ENCODE results near the gene PCBP3.

DNA sequence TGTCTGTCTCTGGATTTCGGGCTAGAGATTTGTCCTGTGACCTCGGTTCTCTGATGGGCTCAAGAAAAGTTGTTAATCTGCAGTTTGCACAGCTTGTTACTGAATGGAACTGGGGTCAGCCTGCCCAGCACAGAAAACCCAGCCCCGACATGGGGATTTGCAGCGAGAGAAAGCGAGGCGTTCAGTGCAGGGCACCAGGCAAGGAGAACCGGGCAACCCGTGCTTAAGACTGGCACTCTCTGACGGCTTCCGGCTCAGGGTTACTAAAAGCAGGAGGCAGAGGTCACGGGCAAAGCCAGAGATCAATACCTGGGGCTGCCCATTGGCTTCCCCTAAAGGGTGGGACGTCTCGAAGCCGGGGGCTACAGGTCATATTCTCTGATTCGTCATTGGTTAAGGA lies 308.2 kb downstream of the PCBP3 start:
- TF ChIP-seq POLR2AphosphoS5 (IDR thresholded peaks at IDR 0.05; ENCODE audit: low read depth) (no peak), REST (IDR thresholded peaks at IDR 0.05; ENCODE audit: insufficient replicate concordance, low read depth) (no peak), SPI1 (IDR thresholded peaks at IDR 0.05; ENCODE audit: borderline replicate concordance, low read depth) (no peak), GABPA (IDR thresholded peaks at IDR 0.05; ENCODE audit: low read depth) (no peak)
- TF ChIP-seq, protein P1, sequence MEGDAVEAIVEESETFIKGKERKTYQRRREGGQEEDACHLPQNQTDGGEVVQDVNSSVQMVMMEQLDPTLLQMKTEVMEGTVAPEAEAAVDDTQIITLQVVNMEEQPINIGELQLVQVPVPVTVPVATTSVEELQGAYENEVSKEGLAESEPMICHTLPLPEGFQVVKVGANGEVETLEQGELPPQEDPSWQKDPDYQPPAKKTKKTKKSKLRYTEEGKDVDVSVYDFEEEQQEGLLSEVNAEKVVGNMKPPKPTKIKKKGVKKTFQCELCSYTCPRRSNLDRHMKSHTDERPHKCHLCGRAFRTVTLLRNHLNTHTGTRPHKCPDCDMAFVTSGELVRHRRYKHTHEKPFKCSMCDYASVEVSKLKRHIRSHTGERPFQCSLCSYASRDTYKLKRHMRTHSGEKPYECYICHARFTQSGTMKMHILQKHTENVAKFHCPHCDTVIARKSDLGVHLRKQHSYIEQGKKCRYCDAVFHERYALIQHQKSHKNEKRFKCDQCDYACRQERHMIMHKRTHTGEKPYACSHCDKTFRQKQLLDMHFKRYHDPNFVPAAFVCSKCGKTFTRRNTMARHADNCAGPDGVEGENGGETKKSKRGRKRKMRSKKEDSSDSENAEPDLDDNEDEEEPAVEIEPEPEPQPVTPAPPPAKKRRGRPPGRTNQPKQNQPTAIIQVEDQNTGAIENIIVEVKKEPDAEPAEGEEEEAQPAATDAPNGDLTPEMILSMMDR (IDR thresholded peaks at IDR 0.05; ENCODE audit: insufficient read depth, low read length): no peak
